ENCODE results near the gene UTP11. TPM values are rescaled to one million over a fixed set of nuclear protein-coding genes. Genes with fewer than 3 reads are reported as not detected.

Gene UTP11
- total RNA-seq, 1 donor from 2014 or later = 61.1 TPM

DNA sequence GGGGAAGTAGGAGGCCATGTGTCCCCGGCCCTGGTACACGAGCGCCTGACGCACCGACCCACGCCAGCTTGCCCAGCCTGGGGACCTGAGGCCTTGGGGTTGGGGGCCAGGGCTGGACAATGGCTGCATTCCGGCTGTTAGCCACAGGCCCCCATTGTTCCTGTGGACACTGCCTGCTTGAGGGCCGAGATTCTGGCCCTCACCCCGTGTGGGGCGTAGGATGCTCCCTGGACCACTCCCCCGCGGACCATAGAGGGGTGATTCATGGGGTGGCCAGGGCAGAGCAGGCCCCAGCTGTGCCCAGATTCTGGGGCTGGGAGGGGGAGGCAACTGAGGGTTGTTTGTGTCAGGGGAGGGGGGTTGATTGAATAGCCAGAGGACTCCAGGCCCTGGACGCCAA, 22.3 kb downstream of the UTP11 start:
- no peaks in the 10 kb centered on the region for H3K9me3 ChIP-seq (ENCODE audit: control insufficient read depth in 3 of 3, low read length in 3 of 3)
- H3K4me1 ChIP-seq (ENCODE audit: control insufficient read depth in 3 of 3, insufficient read depth in 3 of 3, low read length in 3 of 3) = peaks cover 13 to 18% (median 16%) of the 10 kb centered on the region in 3 donors
- H3K27ac ChIP-seq (ENCODE audit: low read depth, low read length) = no peak overlapping the region
- H3K36me3 ChIP-seq (ENCODE audit: control insufficient read depth in 3 of 3, insufficient read depth in 3 of 3, low read length in 3 of 3) = no peaks in the 10 kb centered on the region
- peaks cover 0 to 18% (median 2%) of the 10 kb centered on the region in 3 donors for H3K27me3 ChIP-seq (ENCODE audit: control insufficient read depth in 3 of 3, insufficient read depth in 3 of 3, low read length in 3 of 3)
- no peak overlapping the region for H3K9ac ChIP-seq (ENCODE audit: low read depth in 1 of 3, low read length in 3 of 3)
- H3K4me3 ChIP-seq (ENCODE audit: low read length in 3 of 3) = no peak overlapping the region

DNA sequence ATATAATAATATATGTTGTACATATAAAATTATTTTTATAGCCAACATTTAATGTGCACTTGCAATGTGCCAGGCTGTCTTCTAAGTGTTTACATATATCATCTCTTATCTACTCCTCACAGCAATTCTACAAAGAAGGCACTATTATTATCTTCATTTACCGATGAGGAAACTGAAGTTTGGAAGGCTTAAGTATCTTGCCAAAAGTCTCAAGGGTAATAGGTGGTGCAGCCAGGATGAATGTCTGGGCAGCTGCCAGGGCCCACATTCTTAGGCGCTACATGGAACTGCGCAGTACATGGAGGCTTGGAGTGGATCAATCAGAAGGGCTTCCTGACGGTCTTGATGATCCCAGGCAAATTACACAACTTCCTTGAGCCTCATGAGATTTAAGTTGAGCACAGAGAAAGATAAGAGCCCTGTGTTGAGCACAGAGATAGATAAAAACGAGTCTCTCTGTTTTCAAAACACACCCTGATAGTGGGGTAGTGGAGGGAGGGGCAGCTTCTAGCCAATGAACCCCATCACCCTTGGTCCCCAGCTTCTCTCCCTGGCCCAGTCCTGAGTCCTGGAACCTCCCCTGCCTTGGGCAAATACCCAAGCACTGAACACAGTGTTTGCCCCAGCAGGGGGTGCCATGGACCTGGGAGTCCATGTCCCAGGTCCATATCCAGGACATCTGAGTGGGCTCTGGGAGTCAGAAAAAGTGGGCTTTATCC, 24.8 kb downstream of the UTP11 start:
- Histone ChIP-seq H3K27ac (ENCODE audit: low read depth, low read length) (no peak overlapping the region), H3K4me3 (ENCODE audit: low read length in 3 of 3) (no peak overlapping the region), H3K9ac (ENCODE audit: low read depth in 1 of 3, low read length in 3 of 3) (no peak overlapping the region), H3K9me3 (ENCODE audit: control insufficient read depth in 3 of 3, low read length in 3 of 3) (no peaks in the 10 kb centered on the region), H3K27me3 (ENCODE audit: control insufficient read depth in 3 of 3, insufficient read depth in 3 of 3, low read length in 3 of 3) (peaks cover 12 to 43% (median 25%) of the 10 kb centered on the region in 3 donors), H3K36me3 (ENCODE audit: control insufficient read depth in 3 of 3, insufficient read depth in 3 of 3, low read length in 3 of 3) (no peaks in the 10 kb centered on the region), H3K4me1 (ENCODE audit: control insufficient read depth in 3 of 3, insufficient read depth in 3 of 3, low read length in 3 of 3) (no peaks in the 10 kb centered on the region)

- Histone ChIP-seq H3K4me3 (ENCODE audit: low read length in 3 of 3) (no peak overlapping the region), H3K4me1 (ENCODE audit: control insufficient read depth in 3 of 3, insufficient read depth in 3 of 3, low read length in 3 of 3) (peaks cover 0 to under 1% (median 0%) of the 10 kb centered on the region in 3 donors), H3K9ac (ENCODE audit: low read depth in 1 of 3, low read length in 3 of 3) (no peak overlapping the region), H3K27ac (ENCODE audit: low read depth, low read length) (no peak overlapping the region), H3K27me3 (ENCODE audit: control insufficient read depth in 3 of 3, insufficient read depth in 3 of 3, low read length in 3 of 3) (peaks cover 25 to 55% (median 38%) of the 10 kb centered on the region in 3 donors), H3K9me3 (ENCODE audit: control insufficient read depth in 3 of 3, low read length in 3 of 3) (no peaks in the 10 kb centered on the region), H3K36me3 (ENCODE audit: control insufficient read depth in 3 of 3, insufficient read depth in 3 of 3, low read length in 3 of 3) (no peaks in the 10 kb centered on the region)
Observed at GRCh38 chr1:38038861-38039260, 26.3 kb downstream of the UTP11 start.

GRCh38 chr1:38039331-38040088, 27.0 kb downstream of the UTP11 start:
- Histone ChIP-seq H3K9me3 (ENCODE audit: control insufficient read depth in 3 of 3, low read length in 3 of 3) (no peaks in the 10 kb centered on the region), H3K9ac (ENCODE audit: low read depth in 1 of 3, low read length in 3 of 3) (no peak overlapping the region), H3K4me1 (ENCODE audit: control insufficient read depth in 3 of 3, insufficient read depth in 3 of 3, low read length in 3 of 3) (peaks cover 5 to 7% (median 6%) of the 10 kb centered on the region in 3 donors), H3K27me3 (ENCODE audit: control insufficient read depth in 3 of 3, insufficient read depth in 3 of 3, low read length in 3 of 3) (peaks cover 32 to 61% (median 44%) of the 10 kb centered on the region in 3 donors), H3K4me3 (ENCODE audit: low read length in 3 of 3) (no peak overlapping the region), H3K27ac (ENCODE audit: low read depth, low read length) (no peak overlapping the region), H3K36me3 (ENCODE audit: control insufficient read depth in 3 of 3, insufficient read depth in 3 of 3, low read length in 3 of 3) (no peaks in the 10 kb centered on the region)

DNA sequence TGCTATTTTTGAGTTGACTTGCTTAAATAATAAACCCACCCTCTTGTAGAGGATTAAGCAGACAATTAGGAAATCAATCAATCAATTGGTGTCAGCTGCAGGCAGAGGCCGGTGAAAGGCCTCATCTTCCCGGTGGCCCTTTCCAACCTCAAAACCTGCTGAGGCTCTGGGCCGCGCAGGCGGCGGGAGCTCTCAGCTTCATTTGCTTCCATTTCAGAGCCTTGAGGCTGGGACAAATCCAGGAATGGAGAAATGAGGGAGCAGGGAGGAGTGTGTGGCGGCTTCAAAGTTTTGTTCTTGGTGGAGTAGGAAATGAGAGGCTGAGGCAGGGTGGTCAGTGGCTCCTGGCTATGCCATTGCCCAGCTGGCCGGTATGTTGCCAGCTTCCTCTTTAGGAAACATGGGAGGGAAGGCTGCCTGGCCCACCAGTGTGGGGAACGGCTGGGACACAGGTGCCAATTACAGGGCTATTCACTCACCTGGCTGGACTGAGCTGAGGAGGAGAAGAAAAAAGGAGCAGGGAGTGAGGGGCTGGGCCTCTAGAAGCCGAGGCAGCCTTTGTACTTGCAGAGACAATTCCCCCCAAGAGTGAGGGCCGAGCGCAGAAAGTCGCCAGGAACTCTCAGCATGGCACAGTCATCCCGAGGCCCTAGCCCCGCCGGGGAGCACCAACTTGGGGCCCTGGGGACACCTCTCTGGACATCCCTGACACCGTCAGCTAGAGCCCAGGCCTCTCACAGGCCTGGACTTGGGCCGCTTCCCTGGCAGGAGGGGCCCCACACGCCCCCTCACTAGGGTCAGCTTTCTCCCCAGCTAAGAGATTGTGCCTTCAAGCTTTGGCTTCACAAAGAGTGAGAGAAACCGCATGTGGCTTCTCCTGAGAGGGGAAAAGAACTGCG, 29.7 kb downstream of the UTP11 start:
- H3K27me3 ChIP-seq (ENCODE audit: control insufficient read depth in 3 of 3, insufficient read depth in 3 of 3, low read length in 3 of 3) = peaks cover 42 to 71% (median 58%) of the 10 kb centered on the region in 3 donors
- no peak overlapping the region for H3K9ac ChIP-seq (ENCODE audit: low read depth in 1 of 3, low read length in 3 of 3)
- no peak overlapping the region for H3K4me3 ChIP-seq (ENCODE audit: low read length in 3 of 3)
- H3K27ac ChIP-seq (ENCODE audit: low read depth, low read length) = no peak overlapping the region
- H3K4me1 ChIP-seq (ENCODE audit: control insufficient read depth in 3 of 3, insufficient read depth in 3 of 3, low read length in 3 of 3) = peaks cover 13 to 14% (median 14%) of the 10 kb centered on the region in 3 donors
- H3K36me3 ChIP-seq (ENCODE audit: control insufficient read depth in 3 of 3, insufficient read depth in 3 of 3, low read length in 3 of 3) = no peaks in the 10 kb centered on the region
- H3K9me3 ChIP-seq (ENCODE audit: control insufficient read depth in 3 of 3, low read length in 3 of 3) = no peaks in the 10 kb centered on the region

DNA sequence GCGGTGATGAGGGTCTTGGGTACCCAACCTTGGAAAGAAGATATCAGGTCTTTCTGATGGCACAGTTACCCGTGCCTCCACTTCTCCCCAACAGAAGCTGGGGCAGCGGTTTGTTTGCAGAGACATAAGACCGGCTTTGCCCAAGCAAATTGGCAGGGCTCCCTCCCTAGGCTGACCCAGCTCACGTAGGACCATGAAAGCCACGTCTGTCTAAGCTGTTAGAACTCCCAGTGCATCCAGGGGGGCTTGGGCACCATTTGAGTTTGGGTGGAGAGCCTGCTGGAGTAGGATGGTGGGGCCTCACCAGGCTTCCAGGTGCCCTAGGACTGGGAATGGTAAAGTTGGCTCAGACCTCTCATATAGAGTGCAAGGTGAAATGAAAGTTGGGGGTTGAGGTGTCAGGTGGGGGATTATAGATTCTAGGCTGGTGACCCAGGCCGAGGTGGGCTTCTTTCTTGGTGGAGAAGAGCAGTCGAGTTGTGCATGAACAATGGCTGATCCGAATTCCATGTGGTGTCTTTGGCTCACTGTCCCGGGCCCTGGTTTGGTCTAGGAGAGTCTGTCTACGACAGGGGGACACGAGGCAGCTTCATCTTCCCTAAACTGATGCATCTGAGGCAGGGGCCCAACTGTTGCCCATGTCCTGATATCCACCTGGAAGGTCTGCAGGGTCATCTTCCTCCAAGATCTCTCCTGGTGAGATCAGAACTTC, 30.7 kb downstream of the UTP11 start:
- Histone ChIP-seq H3K36me3 (ENCODE audit: control insufficient read depth in 3 of 3, insufficient read depth in 3 of 3, low read length in 3 of 3) (no peaks in the 10 kb centered on the region), H3K9me3 (ENCODE audit: control insufficient read depth in 3 of 3, low read length in 3 of 3) (no peaks in the 10 kb centered on the region), H3K4me3 (ENCODE audit: low read length in 3 of 3) (no peak overlapping the region), H3K27me3 (ENCODE audit: control insufficient read depth in 3 of 3, insufficient read depth in 3 of 3, low read length in 3 of 3) (peaks cover 42 to 79% (median 58%) of the 10 kb centered on the region in 3 donors), H3K27ac (ENCODE audit: low read depth, low read length) (no peak overlapping the region), H3K4me1 (ENCODE audit: control insufficient read depth in 3 of 3, insufficient read depth in 3 of 3, low read length in 3 of 3) (peaks cover 21 to 24% (median 22%) of the 10 kb centered on the region in 3 donors), H3K9ac (ENCODE audit: low read depth in 1 of 3, low read length in 3 of 3) (no peak overlapping the region)

GRCh38 chr1:38044221-38045215, 32.0 kb downstream of the UTP11 start:
- Histone ChIP-seq H3K27ac (ENCODE audit: low read depth, low read length) (no peak overlapping the region), H3K4me1 (ENCODE audit: control insufficient read depth in 3 of 3, insufficient read depth in 3 of 3, low read length in 3 of 3) (peaks cover 21 to 28% (median 22%) of the 10 kb centered on the region in 3 donors), H3K36me3 (ENCODE audit: control insufficient read depth in 3 of 3, insufficient read depth in 3 of 3, low read length in 3 of 3) (no peaks in the 10 kb centered on the region), H3K4me3 (ENCODE audit: low read length in 3 of 3) (peak overlapping the region in 1 of 3 donors; percentile 13), H3K9me3 (ENCODE audit: control insufficient read depth in 3 of 3, low read length in 3 of 3) (no peaks in the 10 kb centered on the region), H3K9ac (ENCODE audit: low read depth in 1 of 3, low read length in 3 of 3) (peak overlapping the region in 1 of 3 donors; percentile 3), H3K27me3 (ENCODE audit: control insufficient read depth in 3 of 3, insufficient read depth in 3 of 3, low read length in 3 of 3) (peaks cover 44 to 71% (median 57%) of the 10 kb centered on the region in 3 donors)

DNA sequence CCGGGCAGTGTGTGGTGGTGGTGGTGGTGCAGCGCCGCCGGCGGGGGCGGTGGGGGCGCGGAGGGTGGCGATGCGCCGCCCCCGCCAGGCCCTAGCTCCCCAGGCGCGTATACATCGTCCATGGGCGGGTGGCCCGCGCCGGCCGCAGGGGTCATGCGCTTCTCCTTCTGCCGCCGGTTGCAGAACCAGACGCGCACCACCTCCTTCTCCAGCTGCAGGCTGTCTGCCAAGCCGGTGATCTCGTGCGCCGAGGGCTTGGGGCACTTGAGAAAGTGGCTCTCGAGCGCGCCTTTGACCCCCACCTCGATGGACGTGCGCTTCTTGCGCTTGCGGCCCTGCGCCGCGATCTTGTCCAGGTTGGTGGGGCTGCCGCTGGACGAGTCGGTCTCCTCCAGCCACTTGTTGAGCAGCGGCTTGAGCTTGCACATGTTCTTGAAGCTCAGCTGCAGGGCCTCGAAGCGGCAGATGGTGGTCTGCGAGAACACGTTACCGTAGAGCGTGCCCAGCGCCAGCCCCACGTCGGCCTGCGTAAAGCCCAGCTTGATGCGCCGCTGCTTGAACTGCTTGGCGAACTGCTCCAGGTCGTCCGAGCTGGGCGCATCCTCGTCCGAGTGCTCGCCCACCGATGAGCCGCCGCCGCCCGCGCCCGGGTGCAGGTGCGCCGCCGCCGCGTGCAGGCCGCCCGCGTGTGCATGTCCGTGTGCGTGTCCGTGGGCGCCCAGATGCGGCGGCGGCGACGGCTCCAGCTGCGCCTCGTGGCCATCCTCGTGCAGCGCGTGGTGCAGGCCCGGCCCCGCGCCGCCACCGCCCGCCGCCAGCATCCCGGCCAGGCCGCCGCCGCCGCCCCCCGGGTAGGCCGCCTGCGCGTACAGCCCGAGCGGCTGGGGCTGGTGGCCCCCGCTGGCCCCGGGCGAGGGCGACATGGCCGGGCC, 33.1 kb downstream of the UTP11 start:
- no peak overlapping the region for H3K27ac ChIP-seq (ENCODE audit: low read depth, low read length)
- H3K4me3 ChIP-seq (ENCODE audit: low read length in 3 of 3) = peak overlapping the region in 1 of 3 donors; percentile 27
- peaks cover 21 to 28% (median 22%) of the 10 kb centered on the region in 3 donors for H3K4me1 ChIP-seq (ENCODE audit: control insufficient read depth in 3 of 3, insufficient read depth in 3 of 3, low read length in 3 of 3)
- peaks cover 44 to 63% (median 48%) of the 10 kb centered on the region in 3 donors for H3K27me3 ChIP-seq (ENCODE audit: control insufficient read depth in 3 of 3, insufficient read depth in 3 of 3, low read length in 3 of 3)
- no peaks in the 10 kb centered on the region for H3K9me3 ChIP-seq (ENCODE audit: control insufficient read depth in 3 of 3, low read length in 3 of 3)
- no peak overlapping the region for H3K9ac ChIP-seq (ENCODE audit: low read depth in 1 of 3, low read length in 3 of 3)
- no peaks in the 10 kb centered on the region for H3K36me3 ChIP-seq (ENCODE audit: control insufficient read depth in 3 of 3, insufficient read depth in 3 of 3, low read length in 3 of 3)

All from skeletal muscle tissue (tissue), 4 donors.